SH-SY5Y (cell line): ENCODE measurements around the gene KSR1.

ENCODE experiments used
- GATA2 ChIP-seq: IDR thresholded peaks from 2 replicates; pipeline ENCODE4 v1.6.1; 2011; ENCODE audit warnings: mild to moderate bottlenecking, low read depth, low read length
- GATA3 ChIP-seq: IDR thresholded peaks from 2 replicates; pipeline ENCODE4 v1.6.1; 2011; ENCODE audit warnings: low read depth, mild to moderate bottlenecking, low read length, moderate library complexity

Gene KSR1

DNA sequence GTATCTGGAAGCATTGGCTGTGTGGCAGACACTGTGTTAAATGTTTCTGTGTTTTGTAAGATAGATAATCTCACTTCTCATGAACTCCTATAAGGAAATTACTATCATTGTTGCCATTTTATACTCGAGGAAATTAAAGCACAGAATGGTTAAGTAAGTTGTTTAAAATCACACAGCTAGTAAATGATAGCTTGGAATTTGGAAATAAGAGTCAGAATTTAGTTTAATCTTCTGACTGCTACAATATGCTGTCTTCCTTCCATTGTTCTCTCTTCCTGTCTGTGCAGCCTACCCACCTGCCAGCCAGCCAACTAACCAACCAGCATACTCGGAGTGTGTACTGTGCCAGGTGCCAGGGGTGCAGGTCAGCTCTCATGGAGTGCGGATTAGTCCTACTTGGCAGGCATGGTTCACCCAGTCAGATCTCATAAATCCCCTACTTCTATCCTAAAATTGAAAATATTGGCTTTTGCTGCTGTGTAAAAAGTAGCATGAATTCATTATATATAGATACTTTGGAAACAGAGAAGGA lies 94.8 kb downstream of the KSR1 start:
- no peak for TF ChIP-seq GATA3
- TF ChIP-seq GATA2: no peak

DNA sequence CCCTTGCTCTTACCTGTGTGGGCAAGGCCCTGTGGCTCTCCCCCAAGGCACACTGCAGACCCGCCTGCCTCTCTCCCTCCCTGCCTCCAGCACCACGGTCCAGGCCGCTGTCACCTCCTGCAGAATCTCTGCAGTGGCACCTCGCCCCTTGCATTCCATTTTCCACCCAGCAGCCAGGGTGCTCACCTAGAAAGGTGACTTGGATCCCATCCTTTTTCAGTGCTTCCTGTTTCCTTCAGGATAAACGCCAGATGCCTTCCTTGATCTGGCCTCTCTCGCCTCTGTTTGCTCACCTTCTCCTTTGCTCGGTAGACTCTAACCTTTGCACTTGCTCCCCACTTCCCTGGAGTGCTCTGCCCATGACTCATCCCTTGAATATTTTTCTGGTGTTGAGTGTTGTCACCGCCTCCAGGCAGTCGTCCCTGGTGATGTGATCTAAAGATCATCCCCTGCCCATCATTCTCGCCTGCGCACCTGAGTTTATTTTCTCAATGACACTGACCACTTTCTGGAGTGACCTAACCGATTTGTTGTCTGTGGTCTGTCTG lies 95.5 kb downstream of the KSR1 start:
- TF ChIP-seq GATA3 (no peak), GATA2 (no peak)

DNA sequence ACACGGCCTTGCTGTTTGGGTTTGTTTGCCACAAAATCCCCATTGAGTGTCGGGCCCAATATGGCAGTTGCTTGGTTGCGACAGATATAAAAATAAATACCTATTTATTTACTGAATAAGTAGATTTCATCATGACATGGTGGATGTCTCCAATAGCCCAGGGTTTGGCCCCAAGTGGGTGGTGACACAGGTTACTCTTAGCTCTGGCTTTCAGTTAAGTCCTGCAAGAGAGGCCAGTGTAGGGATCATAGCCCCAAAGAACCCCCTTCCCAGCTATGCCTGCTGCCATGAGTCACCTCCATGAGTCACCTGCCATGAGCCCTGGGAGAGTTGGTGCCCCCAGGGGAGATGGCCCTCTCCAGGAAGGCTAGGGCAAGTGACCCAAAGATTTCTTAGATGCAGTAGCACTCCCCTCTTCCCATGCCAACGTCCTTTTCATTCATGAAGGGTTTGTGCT lies 96.1 kb downstream of the KSR1 start:
- TF ChIP-seq GATA3: no peak
- TF ChIP-seq GATA2: no peak

DNA sequence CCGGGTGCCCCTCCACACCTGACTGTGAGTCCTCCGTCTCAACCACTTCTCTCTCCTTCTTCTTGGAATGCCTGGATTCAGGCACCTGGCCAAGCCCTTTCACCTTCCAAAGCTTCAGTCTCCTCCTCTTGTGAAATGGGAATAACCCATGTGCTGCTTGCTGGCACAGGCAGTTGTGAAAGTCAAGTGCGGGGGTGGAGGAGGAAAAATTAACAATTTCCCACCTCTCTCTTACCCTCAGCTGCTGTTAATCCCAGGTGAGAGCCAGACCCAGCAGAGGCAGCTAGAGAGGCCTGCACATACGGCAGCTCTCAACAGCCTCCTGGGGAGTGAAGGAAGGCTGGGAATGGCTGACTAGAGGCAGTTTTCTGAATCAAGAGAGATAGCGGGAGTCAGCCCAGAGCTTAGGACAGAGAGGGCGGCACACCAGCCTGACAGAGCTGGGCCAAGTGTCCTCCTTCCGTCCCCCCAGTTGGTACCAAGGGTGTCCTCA lies 96.8 kb downstream of the KSR1 start:
- no peak for TF ChIP-seq GATA3
- TF ChIP-seq GATA2: no peak

DNA sequence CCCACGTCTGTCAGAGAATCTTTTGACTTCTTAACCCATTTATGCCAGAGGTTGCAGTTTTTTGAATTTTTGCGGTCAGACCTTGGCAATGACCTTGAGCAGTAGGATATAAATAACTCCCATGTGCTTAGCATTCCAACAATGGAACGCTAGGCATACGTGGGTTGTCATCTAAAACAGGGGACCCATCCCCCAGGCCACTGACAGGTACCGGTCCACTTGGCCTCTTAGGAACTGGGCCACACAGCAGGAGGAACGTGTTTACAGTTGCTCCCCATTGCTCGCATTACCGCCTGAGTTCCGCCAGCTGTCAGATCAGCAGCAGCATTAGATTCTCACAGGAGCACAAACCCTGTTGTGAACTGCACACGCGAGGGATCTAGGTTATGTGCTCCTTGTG lies 97.9 kb downstream of the KSR1 start:
- TF ChIP-seq GATA2 (no peak), GATA3 (no peak)

DNA sequence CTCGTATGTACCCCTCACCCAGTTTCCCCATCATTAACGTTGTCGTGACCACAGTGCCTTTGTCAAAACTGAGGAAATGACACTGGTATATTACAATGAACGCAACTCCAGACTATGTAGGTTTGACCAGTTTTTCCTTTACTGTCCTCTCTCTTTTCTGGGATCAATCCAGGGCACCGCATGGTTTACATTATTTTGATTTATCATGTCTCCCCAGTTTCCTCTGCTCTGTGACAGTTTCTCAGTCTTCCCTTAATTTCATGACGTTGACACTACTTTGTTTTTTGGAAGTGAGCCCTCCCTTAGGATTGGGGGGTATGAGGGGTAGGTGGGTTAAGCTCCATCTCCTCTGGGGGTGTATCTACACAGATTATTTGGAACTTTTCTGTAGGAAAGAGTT lies 98.7 kb downstream of the KSR1 start:
- TF ChIP-seq GATA2 (no peak), GATA3 (no peak)

DNA sequence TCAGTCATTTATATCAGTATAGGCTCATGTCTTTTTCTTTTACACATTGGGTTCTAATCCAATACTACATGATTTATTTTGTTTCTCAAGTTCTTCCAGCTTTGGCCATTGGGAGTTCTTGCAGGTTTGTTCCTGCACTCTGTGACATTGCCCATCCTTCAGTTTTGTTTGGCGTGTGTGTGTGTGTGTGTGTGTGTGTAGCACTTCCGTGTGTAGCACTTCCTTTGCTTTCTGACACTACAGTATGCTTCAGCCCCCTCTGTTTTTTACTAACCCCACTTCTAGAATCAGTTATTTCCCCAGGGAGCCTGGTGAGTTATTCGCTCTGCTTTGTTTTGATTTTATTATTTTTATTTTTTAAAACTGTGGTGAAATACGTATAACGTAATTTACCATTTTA lies 99.1 kb downstream of the KSR1 start:
- TF ChIP-seq GATA2: no peak
- no peak for TF ChIP-seq GATA3

DNA sequence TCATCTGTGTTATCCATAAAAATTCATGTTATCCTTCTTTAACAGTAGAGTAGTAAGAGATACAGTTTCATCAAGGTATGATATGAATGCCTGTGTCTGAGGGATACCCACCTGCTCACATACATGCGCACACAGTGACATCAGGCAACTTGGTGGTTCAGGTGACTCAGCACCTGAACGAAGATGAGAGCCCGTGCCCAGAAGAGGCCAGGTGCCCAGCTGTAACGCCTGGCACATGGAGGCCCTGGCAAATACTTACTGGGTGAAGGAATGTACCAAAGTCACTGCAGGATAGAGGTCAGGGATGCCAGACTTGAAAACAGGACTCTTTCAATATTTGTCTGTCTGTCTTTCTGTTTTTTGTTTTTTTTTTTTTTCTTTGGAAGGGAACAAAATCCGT lies 102.1 kb downstream of the KSR1 start:
- TF ChIP-seq GATA3: no peak
- TF ChIP-seq GATA2: no peak

DNA sequence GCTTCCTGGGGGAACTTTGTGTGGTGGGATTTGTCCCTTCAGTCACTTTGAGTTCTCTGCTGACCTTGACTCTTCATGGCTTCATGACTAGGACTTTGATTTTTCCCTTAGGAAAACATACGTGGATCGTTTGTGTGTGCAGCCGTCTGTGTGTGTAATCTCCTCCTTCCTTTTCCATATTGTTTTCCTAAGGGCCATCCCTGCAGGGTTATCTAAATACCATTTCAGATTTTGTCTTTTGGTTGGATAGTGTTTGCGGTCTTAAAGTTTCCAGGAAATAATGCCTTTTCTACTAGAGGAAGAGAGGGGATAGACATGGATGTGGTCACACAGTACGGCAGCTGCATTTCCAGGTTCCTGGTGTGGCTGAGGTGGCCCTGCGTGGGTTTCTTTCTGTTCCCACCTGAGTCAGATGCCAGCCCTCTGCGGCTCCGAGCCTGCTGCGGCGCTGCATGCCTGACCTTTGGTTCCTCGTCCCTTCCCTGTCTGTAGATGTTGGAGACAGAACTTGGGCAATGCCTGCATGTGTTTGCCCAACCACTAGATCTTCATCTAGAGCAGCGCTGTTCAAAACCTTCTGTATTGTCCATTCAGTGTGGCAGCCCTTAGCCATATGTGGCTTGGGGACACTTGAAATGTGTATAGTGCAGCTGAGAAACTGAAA lies 102.7 kb downstream of the KSR1 start:
- TF ChIP-seq GATA2: no peak
- no peak for TF ChIP-seq GATA3

DNA sequence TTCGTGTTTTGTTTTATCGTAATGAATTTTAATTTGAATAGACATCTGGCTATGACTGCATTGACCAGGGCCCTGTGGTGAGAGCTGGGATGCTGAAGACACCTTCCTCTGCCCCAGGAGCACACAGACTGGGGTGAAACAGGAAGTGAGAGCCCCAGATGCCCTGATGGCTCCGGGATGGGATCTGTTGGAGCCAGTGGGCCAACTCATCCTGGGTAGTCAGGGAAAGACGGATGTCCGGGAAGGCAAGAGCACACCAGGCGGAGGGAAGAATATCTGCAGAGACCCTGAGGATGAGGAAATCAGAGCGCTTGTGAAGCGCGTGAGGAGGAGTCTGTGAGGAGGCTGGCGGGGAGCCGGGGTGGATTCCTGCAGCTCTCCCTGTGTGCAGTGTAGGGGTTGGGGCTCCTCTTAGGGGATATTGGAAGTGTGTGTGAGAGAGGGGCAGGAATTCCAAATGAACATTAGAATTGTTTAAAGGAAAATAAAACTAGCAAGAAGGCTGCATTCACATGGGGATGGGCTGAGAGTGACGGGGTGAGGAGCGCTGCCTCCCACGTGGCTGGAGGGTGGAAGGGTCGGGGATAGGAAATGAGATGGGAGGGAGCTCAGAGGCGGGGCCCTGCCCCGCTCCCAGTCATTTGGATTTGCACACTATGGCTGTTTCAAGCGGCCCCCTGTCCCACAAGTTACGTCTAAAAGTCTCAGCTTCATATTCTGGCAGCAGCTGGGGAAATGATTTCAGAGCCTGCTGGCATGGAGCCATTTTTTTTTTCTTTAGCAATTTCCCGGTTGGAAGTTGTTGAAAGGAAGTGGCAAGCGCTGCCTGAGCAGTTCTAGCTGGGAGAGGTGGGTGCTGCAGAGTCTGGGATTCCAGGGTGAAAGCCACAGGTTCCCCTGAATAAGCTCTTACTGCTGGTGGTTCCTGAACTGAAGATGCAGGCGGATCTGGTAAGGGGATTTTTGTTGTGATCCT lies 103.5 kb downstream of the KSR1 start:
- TF ChIP-seq GATA2: no peak
- no peak for TF ChIP-seq GATA3

DNA sequence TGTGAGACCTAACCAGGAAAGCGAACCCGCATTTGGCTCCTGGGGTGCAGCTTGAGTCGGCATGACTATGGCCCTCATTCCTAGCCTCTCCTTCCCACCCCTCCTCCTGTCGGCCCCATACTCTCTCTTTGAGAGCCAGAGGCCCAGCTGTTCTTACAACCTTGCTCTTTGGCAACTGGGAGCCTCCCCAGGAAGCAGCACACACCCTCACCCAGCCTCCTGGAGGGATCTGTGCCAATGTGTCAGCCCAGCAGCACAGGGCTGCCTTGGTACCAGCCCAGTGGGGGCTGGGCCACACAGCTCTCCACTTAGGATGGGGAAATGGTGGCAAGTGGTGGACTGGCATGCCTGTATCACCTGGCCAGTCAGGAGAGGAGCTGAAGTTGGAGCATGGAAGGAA lies 104.4 kb downstream of the KSR1 start:
- TF ChIP-seq GATA3 (no peak), GATA2 (no peak)

DNA sequence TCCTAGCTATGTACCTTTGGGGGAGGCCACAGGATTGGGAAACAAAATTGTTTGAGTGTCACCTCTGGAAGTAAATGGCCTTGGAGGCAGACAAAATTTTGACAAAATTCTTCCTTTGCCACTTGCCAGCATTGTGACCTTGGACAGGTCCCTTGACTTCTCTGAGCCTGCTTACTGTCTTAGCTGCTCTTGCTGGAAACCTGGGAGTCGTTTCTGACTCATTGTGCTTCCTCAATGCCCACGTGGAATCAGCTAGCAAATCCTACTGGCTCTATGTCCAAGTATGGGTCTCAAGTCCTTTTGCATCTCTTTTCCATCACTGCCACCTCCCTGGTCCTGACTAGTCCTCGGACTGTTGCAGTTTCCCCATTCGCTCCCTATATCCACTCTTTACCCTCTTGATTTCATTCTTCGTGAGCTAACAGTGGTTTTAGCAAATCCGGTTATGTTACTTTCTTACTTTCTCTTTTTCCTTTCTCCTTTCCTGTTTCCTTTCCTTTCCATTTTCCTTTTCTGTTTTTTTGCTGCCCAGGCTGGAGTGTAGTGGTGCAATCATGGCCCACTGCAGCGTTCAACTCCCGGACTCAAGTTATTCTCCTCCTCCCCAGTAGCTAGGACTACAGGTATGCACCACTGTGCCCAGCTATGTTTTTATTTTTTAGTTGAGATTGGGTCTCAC lies 106.7 kb downstream of the KSR1 start:
- TF ChIP-seq GATA3 (no peak), GATA2 (no peak)

DNA sequence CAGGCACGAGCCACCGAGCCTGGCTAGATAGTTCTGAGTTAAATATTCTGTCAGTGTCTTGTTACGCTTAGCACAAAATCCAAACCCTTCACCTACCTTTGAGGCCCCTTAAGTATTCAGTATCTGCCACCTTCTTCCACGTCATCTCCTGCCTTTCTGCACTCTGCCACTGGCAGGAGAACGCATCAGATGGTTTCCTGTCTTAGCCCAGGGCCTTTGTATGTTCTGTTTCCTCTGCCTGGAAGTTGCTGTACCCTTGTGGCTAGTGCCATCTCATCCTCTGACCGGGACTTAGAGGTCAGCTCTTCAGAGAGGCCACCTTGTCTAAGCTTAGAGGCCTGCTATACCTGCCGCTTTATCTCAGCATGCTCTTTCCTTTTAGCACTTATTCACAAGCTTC lies 107.3 kb downstream of the KSR1 start:
- TF ChIP-seq GATA2: no peak
- no peak for TF ChIP-seq GATA3

DNA sequence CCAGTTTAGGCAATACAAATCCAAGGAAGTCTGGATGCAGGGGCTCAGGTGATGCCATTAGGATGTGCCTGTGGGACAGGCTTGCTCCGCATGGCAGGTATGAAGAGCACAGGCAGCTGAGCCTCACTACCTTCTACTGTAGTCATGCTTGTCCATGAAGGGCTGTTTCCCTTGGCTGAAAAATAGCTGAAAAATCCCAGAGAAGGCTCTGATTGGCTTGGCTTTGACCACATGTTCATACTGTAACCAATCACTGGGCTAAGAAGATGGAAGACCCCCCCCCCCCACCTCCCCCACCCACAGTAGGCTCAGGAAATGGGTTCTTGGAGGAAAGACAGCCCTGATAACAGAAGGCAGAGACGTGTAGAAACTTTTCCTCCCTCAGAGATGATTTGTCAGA lies 108.2 kb downstream of the KSR1 start:
- TF ChIP-seq GATA2: no peak
